Spleen (tissue), 11 donors: ENCODE results near the gene ASAP2. TPM values are rescaled to one million over a fixed set of nuclear protein-coding genes. Genes with fewer than 3 reads are reported as not detected.

Experiments
- DNase-seq: peaks from one replicate; pipeline ENCODE4 v3.0.0-alpha.2; 2020
- H3K27ac ChIP-seq, 8 donors: fragments of 200-600 bp; sonication (generic) in 7 of 8; 1 replicate in 4 of 8; 2 replicates in 4 of 8; pipeline versions ENCODE4 v1.5.0 to v1.8.0; 2016 to 2021; ENCODE audit warnings: inconsistent platforms in 4 of 8, mild to moderate bottlenecking in 4 of 8, moderate library complexity in 1 of 8
- H3K27me3 ChIP-seq, 7 donors: fragments of 200-600 bp; sonication (generic) in 6 of 7; replicated peaks in 1 of 7; 1 replicate in 4 of 7; 2 replicates in 3 of 7; pipeline versions ENCODE4 v1.5.0 to v1.8.0; 2016 to 2021; ENCODE audit warnings: inconsistent platforms in 3 of 7, mild to moderate bottlenecking in 1 of 7
- H3K36me3 ChIP-seq, 6 donors: fragments of 200-600 bp; sonication (generic) in 5 of 6; 1 replicate in 4 of 6; 2 replicates in 2 of 6; pipeline versions ENCODE4 v1.5.0 to v1.8.0; 2016 to 2021; ENCODE audit warnings: inconsistent platforms in 2 of 6
- H3K4me1 ChIP-seq, 6 donors: fragments of 200-600 bp; sonication (generic) in 5 of 6; 1 replicate in 3 of 6; 2 replicates in 3 of 6; pipeline versions ENCODE4 v1.5.0 to v1.8.0; 2016 to 2021; ENCODE audit warnings: inconsistent platforms in 3 of 6
- H3K4me3 ChIP-seq, 8 donors: fragments of 200-600 bp; sonication (generic) in 7 of 8; 1 replicate in 4 of 8; 2 replicates in 4 of 8; pipeline versions ENCODE4 v1.5.0 to v1.8.0; 2016 to 2021; ENCODE audit warnings: inconsistent platforms in 4 of 8, mild to moderate bottlenecking in 4 of 8, moderate library complexity in 2 of 8
- H3K9me3 ChIP-seq, 8 donors: fragments of 200-600 bp; sonication (generic) in 7 of 8; 1 replicate in 4 of 8; 2 replicates in 4 of 8; pipeline versions ENCODE4 v1.5.0 to v1.8.0; 2016 to 2021; ENCODE audit warnings: inconsistent platforms in 4 of 8
- CTCF ChIP-seq, 11 experiments: fragments of 200-600 bp in 7 of 11; fragments of 450-650 bp in 4 of 11; sonication (generic) in 4 of 11; IDR thresholded peaks in 8 of 11; conservative IDR thresholded peaks in 3 of 11; 1 replicate in 7 of 11; 2 replicates in 4 of 11; pipeline versions ENCODE4 v1.4.0 to v1.8.0; 2016 to 2021; ENCODE audit warnings: antibody characterized with exemption in 11 of 11, inconsistent platforms in 4 of 11, mild to moderate bottlenecking in 1 of 11
- POLR2A ChIP-seq, 3 donors: fragments of 450-650 bp; IDR thresholded peaks; one replicate each; pipeline ENCODE4 v1.5.1; 2017; ENCODE audit warnings: antibody characterized with exemption in 3 of 3, mild to moderate bottlenecking in 1 of 3
- POLR2AphosphoS5 ChIP-seq, 3 donors: sonication (generic); formaldehyde crosslinking; IDR thresholded peaks; one replicate each; pipeline ENCODE4 v1.5.1; 2017; ENCODE audit warnings: antibody characterized with exemption in 3 of 3
- WGBS, 5 donors: extraction: QIAGEN DNeasy Blood & Tissue Kit in 3 of 5; methylation state at CpG; one replicate each; pipeline versions ENCODE4 v1.1.5 to v1.1.7; 2013 to 2018; 5-methylcytosine and 5-hydroxymethylcytosine counted together
- intact Hi-C: fragments of 100-400 bp; cut with DNase I; formaldehyde crosslinking; loops from one replicate; pipeline ENCODE4 v1.15.0; 2023; ENCODE audit warnings: low total_unique reads
- polyA plus RNA-seq, 3 donors: library from polyadenylated mRNA; stranded (reverse); fragments of 200-250 nt; gene quantifications; one replicate each; pipeline ENCODE4 v1.2.1, GENCODE V29; 2013
- total RNA-seq, 7 donors: library from RNA; depleted of rRNA in 3 of 7; stranded (reverse); fragments of >200 nt in 3 of 7; fragmentation: NEBNext Ultra II Directional in 4 of 7; extraction: Animal tissue kit (Norgen Biotek cat#: 25700) in 4 of 7; gene quantifications; one replicate each; pipeline versions ENCODE4 v1.1.0 to v1.2.1, GENCODE V29; 2016 to 2021
- donor health status: healthy with polysubstance abuse.
- donor health status: DM: no; HTN: no; CAD: no; lungs with moderate emphysema.
- donor health status: DM: no; HTN: no; CAD: no.
- donor health status: Bipolar disorder and iron deficiency.
- donor health status: healthy.
- donor health status: DM: no; HTN: no; CAD: no.
- donor health status: DM: yes; HTN: yes; CAD: no.

ASAP2 gene
- total and polyA plus RNA-seq, 10 donors, result 0.93 to 3.0 (median 2.2) TPM

GRCh38 chr2:9276901-9277451 is 70.4 kb downstream of the ASAP2 start:
- peaks cover 0 to 67% (median 22%) of the 10 kb centered on the region in 7 donors for H3K27me3 ChIP-seq
- TF ChIP-seq CTCF (IDR thresholded peaks at IDR 0.05 in 8 of 11, conservative IDR thresholded peaks at IDR 0.05 in 3 of 11) (no peak), POLR2A (IDR thresholded peaks at IDR 0.05) (no peak), POLR2AphosphoS5 (IDR thresholded peaks at IDR 0.05) (no peak)
- intact Hi-C loops, result no loop called here
- no peak overlapping the region for H3K27ac ChIP-seq
- peaks cover 0 to 6% (median 0%) of the 10 kb centered on the region in 8 donors for H3K9me3 ChIP-seq
- H3K36me3 ChIP-seq, result no peaks in the 10 kb centered on the region
- DNase-seq, result no peak
- no peak overlapping the region for H3K4me3 ChIP-seq
- 90 to 95% (median 90%) methylated on average over 9 of the region's 9 CpGs for WGBS, 5 donors
- H3K4me1 ChIP-seq, result no peaks in the 10 kb centered on the region

- Histone ChIP-seq H3K9me3 (no peaks in the 10 kb centered on the region), H3K27ac (no peak overlapping the region), H3K36me3 (no peaks in the 10 kb centered on the region), H3K4me3 (no peak overlapping the region), H3K4me1 (no peaks in the 10 kb centered on the region), H3K27me3 (peaks cover 0 to 64% (median 22%) of the 10 kb centered on the region in 7 donors)
- TF ChIP-seq CTCF (IDR thresholded peaks at IDR 0.05 in 8 of 11, conservative IDR thresholded peaks at IDR 0.05 in 3 of 11) (no peak), POLR2AphosphoS5 (IDR thresholded peaks at IDR 0.05) (no peak)
- DNase-seq, result no peak
- 87 to 96% (median 91%) methylated on average over 7 of the region's 7 CpGs for WGBS, 5 donors
- intact Hi-C loops, result no loop called here
Measured at GRCh38 chr2:9278439-9278838, 71.8 kb downstream of the ASAP2 start.

- TF ChIP-seq CTCF (IDR thresholded peaks at IDR 0.05 in 8 of 11, conservative IDR thresholded peaks at IDR 0.05 in 3 of 11), result no peak
- TF ChIP-seq POLR2AphosphoS5 (IDR thresholded peaks at IDR 0.05), result no peak
- no peak for TF ChIP-seq POLR2A (IDR thresholded peaks at IDR 0.05)
- Histone ChIP-seq H3K36me3 (no peaks in the 10 kb centered on the region), H3K4me3 (no peak overlapping the region), H3K27me3 (peaks cover 0 to 67% (median 22%) of the 10 kb centered on the region in 7 donors), H3K4me1 (no peaks in the 10 kb centered on the region), H3K27ac (no peak overlapping the region), H3K9me3 (no peaks in the 10 kb centered on the region)
- WGBS, 5 donors, result 71 to 88% (median 74%) methylated on average over 10 of the region's 10 CpGs
- intact Hi-C loops, result no loop called here
- DNase-seq, result no peak
Measured at GRCh38 chr2:9279426-9279825, 72.8 kb downstream of the ASAP2 start.

DNA sequence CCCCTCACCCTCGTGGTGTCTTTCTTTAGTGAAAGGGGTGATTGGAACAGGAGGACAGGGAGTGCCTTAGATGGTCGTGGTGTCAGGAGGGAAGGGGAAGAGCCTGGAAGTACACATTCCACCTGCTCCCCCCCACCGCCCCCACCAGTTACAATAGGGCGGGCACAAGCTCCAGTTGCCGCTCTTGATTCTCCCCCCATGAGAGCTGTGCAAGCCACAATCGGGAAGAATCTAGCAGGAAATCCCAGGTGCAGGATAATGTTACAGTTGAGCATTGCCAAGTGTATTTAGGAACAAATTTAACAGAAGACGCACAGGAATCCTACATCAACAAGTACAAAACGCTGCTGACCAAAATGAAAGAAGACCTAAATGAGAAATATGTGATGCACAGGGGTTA is 73.6 kb downstream of the ASAP2 start:
- WGBS, 5 donors, result 72 to 89% (median 81%) methylated on average over 8 of the region's 8 CpGs
- no peak for TF ChIP-seq POLR2AphosphoS5 (IDR thresholded peaks at IDR 0.05)
- no peak for TF ChIP-seq POLR2A (IDR thresholded peaks at IDR 0.05)
- no peak for TF ChIP-seq CTCF (IDR thresholded peaks at IDR 0.05 in 8 of 11, conservative IDR thresholded peaks at IDR 0.05 in 3 of 11)
- Histone ChIP-seq H3K27ac (no peak overlapping the region), H3K36me3 (no peaks in the 10 kb centered on the region), H3K9me3 (no peaks in the 10 kb centered on the region), H3K4me3 (no peak overlapping the region), H3K27me3 (peaks cover 0 to 65% (median 17%) of the 10 kb centered on the region in 7 donors), H3K4me1 (no peaks in the 10 kb centered on the region)
- no peak for DNase-seq
- intact Hi-C loops, result no loop called here
